BE2C (cell line): ENCODE data around the gene PLCL1.

Source experiments
- DNase-seq: peaks from one replicate; pipeline ENCODE4 v3.0.0-alpha.2; 2020
- H3K27me3 ChIP-seq: fragments of 250-450 bp; sonication (Bioruptor Pico); 2 replicates; pipeline ENCODE4 v1.5.1; 2020; ENCODE audit warnings: mild to moderate bottlenecking
- H3K36me3 ChIP-seq: fragments of 250-450 bp; sonication (Bioruptor Pico); 2 replicates; pipeline ENCODE4 v1.5.1; 2020; ENCODE audit warnings: mild to moderate bottlenecking
- H3K4me1 ChIP-seq: fragments of 250-450 bp; sonication (Bioruptor Pico); 2 replicates; pipeline ENCODE4 v1.5.1; 2020
- H3K4me3 ChIP-seq: 2 replicates; pipeline ENCODE4 v1.5.1; 2011; ENCODE audit warnings: low read depth, low read length
- H3K9me3 ChIP-seq: fragments of 250-450 bp; sonication (Bioruptor Pico); 2 replicates; pipeline ENCODE4 v1.5.1; 2020
- TF ChIP-seq, protein P1 (sequence below): IDR thresholded peaks from 2 replicates; pipeline ENCODE4 v1.5.1; 2012; ENCODE audit warnings: mild to moderate bottlenecking, low read depth, low read length

The PLCL1 gene

GRCh38 chr2:197779261-197779660 lies 25.1 kb upstream of the PLCL1 start:
- TF ChIP-seq, protein P1, sequence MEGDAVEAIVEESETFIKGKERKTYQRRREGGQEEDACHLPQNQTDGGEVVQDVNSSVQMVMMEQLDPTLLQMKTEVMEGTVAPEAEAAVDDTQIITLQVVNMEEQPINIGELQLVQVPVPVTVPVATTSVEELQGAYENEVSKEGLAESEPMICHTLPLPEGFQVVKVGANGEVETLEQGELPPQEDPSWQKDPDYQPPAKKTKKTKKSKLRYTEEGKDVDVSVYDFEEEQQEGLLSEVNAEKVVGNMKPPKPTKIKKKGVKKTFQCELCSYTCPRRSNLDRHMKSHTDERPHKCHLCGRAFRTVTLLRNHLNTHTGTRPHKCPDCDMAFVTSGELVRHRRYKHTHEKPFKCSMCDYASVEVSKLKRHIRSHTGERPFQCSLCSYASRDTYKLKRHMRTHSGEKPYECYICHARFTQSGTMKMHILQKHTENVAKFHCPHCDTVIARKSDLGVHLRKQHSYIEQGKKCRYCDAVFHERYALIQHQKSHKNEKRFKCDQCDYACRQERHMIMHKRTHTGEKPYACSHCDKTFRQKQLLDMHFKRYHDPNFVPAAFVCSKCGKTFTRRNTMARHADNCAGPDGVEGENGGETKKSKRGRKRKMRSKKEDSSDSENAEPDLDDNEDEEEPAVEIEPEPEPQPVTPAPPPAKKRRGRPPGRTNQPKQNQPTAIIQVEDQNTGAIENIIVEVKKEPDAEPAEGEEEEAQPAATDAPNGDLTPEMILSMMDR = no peak
- H3K9me3 ChIP-seq = no peaks in the 10 kb centered on the region
- no peaks in the 10 kb centered on the region; the same call in 1 of the 2 replicates for H3K27me3 ChIP-seq

DNA sequence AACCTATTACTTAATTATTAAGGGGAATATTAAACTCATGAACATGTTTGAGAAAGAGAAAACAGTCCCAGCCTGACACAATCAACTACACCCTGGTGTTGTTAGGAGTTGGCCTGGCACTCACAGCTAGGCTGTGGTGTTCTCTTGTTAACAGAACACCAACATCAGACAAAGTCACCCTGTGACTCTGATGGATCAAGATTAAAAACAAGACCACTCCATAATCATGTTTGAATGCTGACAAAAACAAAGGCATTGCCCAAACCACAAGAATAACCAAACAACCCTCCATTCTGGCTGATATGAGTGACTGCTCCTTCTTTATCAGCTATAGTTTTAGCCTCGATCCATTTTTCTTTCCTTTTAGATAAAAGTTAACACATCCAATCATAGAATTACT lies 22.3 kb upstream of the PLCL1 start:
- DNase-seq = no peak
- Histone ChIP-seq H3K9me3 (no peaks in the 10 kb centered on the region), H3K27me3 (no peaks in the 10 kb centered on the region), H3K4me1 (peaks cover 3% of the 10 kb centered on the region; the same call in 1 of the 2 replicates), H3K36me3 (no peaks in the 10 kb centered on the region), H3K4me3 (no peak overlapping the region)
- TF ChIP-seq, protein P1 = no peak

More at GRCh38 chr2:197779261-197779660, 25.1 kb upstream of the PLCL1 start:
- Histone ChIP-seq H3K4me1 (peaks cover 3% of the 10 kb centered on the region; the same call in 1 of the 2 replicates), H3K36me3 (no peaks in the 10 kb centered on the region), H3K4me3 (no peak overlapping the region)
- DNase-seq = no peak

- no peaks in the 10 kb centered on the region for H3K9me3 ChIP-seq
- TF ChIP-seq, protein P1 = no peak
- DNase-seq = peak; percentile 6
- no peak within 1 kb of the TSS for H3K4me3 ChIP-seq
- H3K4me1 ChIP-seq = peaks cover 3% of the 10 kb centered on the region; the same call in 1 of the 2 replicates
- H3K36me3 ChIP-seq = no peaks in the 10 kb centered on the region
- no peaks in the 10 kb centered on the region for H3K27me3 ChIP-seq
Observed at GRCh38 chr2:197784956-197785941, 19.1 kb upstream of the PLCL1 start, which contains the start of gene BOLL. Gene BOLL, minus strand, starts transcription at chr2:197785319. Its CDS starts 3,469 bp downstream, at chr2:197781850.

GRCh38 chr2:197786010-197786877 lies 18.1 kb upstream of the PLCL1 start:
- no peaks in the 10 kb centered on the region for H3K36me3 ChIP-seq
- no peaks in the 10 kb centered on the region for H3K9me3 ChIP-seq
- no peaks in the 10 kb centered on the region for H3K27me3 ChIP-seq
- H3K4me1 ChIP-seq = peaks cover 3% of the 10 kb centered on the region; the same call in 1 of the 2 replicates
- TF ChIP-seq, protein P1 = peak; percentile 49
- no peak overlapping the region for H3K4me3 ChIP-seq
- peak; percentile 34 for DNase-seq

DNA sequence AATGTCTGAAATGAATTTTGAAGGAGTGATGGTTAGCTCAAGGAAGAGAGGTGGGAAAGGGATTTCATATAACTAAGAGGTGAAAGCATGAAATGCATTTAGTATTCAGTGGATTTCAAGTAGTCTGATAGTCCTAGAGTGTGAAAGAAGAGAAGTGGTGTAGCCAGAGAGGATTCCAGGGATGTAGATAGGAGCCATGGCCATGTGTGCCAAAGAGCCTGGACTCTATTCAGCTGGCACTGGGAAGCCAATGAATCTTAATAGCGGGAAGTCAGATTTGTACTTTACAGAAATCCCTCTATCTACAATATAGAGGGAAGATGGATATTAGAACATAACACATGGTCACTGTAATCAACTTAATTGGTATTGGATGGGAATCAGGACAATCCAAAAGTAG lies 10.9 kb upstream of the PLCL1 start:
- Histone ChIP-seq H3K36me3 (no peaks in the 10 kb centered on the region), H3K27me3 (no peaks in the 10 kb centered on the region), H3K4me1 (0 out of 2 replicates have a peak, but pooled peaks cover 3% of the 10 kb centered on the region), H3K4me3 (no peak overlapping the region), H3K9me3 (no peaks in the 10 kb centered on the region)
- DNase-seq = no peak
- TF ChIP-seq, protein P1 = no peak
